MM.1S (cell line): ENCODE measurements around the gene ESX1.

ENCODE experiments used
- CTCF ChIP-seq: fragments of 300-600 bp; sonication (generic); IDR thresholded peaks from 2 replicates; pipeline ENCODE4 v1.5.1; 2016; ENCODE audit warnings: antibody characterized with exemption, low read length, mixed read lengths
- EZH2 ChIP-seq: fragments of 300-600 bp; sonication (generic); optimal IDR thresholded peaks from 2 replicates; pipeline ENCODE3; 2017; ENCODE audit warnings: low read depth, mild to moderate bottlenecking, antibody characterized with exemption, low read length, mixed read lengths
- EZH2phosphoT487 ChIP-seq: fragments of 300-600 bp; sonication (generic); IDR thresholded peaks from 2 replicates; pipeline ENCODE4 v1.6.1; 2018; ENCODE audit warnings: antibody characterized with exemption, low read length

- TF ChIP-seq EZH2 (no peak), CTCF (no peak), EZH2phosphoT487 (no peak)
These were observed 49.2 kb downstream of the ESX1 start for GRCh38 chrX:104205548-104205947.
